ENCODE data around the gene TYW5.

The TYW5 gene

DNA sequence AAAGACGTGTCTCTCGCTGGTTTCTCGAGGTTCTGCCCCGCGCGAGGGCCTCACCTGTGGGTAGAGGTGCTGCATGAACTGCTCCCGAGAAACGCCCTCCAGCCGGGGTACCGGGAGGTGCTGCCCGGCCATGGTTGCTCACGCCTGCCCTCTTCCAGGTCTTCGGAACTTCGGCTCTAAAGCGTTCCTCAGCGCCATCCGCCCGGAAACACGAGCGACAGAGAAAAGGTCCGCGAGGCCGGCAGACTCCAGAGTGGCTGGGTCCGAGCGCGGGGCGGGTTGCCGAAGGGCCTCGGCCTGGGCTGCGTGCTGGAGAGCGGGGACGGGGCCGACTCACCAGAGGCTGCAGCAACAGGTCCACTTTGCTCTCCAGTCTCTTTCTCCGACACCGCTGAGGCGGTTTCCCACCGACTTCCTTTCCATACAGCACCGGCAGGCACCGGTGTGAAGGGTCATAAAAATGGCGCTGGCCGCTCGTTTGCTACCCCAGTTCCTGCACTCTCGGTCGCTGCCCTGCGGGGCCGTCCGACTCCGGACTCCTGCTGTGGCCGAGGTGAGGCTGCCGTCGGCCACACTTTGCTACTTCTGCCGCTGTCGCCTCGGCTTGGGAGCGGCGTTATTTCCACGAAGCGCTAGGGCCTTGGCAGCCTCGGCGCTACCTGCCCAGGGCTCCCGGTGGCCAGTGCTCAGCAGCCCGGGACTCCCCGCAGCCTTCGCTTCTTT is at the start of gene TYW5, which contains the start of gene MAIP1:
Gene TYW5, minus strand, starts transcription at position 153 of the 723 bp plus-strand sequence. Its CDS starts 21 bp downstream, at position 132.
Gene MAIP1, plus strand, starts transcription at position 244 of the 723 bp plus-strand sequence. Its CDS starts 217 bp downstream, at position 461.
- DNase-seq = peak; percentile 82

DNA sequence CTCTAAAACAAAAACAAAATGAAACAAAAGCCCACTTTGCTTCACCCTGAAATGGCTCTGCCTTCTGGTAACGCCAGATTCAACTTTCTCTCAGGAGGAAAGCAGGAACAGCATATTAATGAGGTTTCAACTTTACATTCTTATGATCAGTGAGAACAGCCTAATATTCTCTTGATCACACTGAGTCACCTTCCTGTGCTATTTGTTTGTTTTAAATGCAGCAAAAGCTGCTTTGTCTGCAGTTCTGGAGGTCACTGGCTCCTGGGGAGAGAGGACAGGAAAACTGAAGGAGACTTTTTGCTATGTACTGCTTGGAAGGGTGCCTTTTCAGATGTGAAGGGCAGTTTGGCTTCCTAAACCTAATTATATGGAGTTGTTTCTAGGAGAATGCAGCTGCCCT is 48.2 kb upstream of the TYW5 start:
- no peak for DNase-seq

GRCh38 chr2:200000444-200001163 is 45.3 kb upstream of the TYW5 start:
- no peak for DNase-seq

GRCh38 chr2:199999166-199999565 is 43.9 kb upstream of the TYW5 start:
- DNase-seq = no peak

DNA sequence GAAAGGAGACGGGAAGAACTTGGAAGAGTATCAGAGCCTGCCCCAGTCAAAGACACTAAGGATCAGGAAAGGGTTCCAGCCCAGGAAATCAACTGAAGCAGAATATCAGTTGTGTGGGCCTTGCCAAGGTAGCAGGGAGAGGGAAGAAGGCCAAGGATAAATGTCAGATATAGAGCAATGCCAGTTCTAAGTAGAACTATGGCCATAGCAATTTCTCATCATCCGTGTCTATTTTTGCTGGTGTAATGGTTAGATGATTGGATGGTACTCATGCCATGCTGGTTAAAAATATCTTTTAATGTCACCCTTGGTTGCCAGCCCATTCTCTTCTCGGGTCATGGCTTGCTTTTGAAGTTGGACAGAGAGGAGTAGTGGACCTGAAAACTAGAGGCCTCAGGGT is 42.0 kb upstream of the TYW5 start:
- DNase-seq = no peak

DNA sequence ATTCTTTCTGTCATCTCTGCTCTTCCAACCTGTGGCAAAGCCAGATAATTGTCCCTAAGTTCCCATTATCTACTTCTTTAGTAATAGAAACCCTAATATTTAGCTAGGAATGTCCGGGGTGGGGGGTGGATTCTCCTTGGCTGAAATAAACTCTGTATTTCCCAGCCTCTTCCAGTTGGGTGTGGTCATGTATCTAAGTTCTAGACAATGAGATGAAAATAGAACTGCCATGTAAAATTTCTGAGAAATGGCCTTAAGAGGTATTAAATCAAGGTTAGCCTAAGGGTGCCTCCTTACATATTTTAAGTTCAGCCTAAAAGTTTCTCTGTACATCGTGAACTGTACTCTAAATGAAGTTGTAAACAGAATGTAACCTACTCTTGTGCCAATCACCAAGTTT is 39.6 kb upstream of the TYW5 start:
- DNase-seq = no peak

DNA sequence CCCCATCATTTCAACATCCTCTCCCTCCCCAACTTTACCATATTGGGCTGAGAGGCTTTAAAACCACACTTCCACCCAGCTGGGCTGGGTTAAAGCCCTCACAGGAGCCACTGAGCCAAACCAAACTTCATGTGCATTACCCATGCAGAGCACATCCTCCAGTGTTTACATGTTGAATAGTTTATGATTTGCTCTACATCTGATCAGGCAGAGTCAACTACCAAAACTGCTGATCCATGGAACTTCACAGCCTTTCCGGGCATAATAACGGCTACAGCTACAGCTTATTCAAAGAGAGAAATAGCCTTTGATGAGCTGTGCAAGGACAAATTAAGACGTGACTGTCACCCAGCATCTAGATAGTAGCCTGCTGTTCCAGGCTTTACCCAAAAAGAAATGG is 39.1 kb upstream of the TYW5 start:
- no peak for DNase-seq

DNA sequence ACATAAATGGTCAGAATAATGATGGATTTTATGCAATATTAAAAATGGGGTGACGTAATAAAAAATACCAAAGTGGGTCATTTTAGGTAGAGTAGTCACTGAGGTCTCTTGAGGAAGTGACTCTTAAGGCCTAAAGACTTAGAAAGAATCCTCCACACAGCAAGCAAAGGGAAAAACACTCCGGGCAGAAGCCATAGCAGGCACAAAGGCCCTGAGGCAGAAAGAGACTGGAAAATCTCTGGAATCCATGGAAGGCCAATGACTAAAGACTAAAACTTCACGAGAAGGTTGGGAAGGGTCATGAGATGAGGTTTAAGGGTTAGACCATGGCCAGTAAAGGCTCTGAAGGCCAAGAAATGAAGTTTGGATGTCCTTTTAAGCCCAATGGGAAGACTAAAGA is 37.0 kb upstream of the TYW5 start:
- no peak for DNase-seq

DNA sequence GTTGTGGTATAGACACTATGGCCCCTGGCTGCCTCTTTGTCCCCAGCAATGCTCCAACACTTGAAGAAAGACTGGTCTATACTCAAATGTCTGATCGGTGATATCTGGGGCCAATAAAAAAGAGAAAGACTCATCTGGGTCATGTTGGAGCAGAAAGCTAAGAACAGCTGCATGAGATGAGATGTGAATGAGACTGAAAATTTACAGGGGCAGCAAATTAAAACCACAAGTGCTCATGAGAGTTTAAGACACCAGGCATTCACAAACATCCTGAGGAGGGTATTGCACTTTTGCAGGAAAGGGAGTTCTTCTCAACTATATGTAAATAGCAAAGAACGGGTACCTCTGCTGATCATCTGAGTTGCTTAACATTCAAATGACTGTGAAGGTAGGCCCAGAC is 36.4 kb upstream of the TYW5 start:
- DNase-seq = no peak

GRCh38 chr2:199989822-199990221 is 34.5 kb upstream of the TYW5 start:
- DNase-seq = no peak

DNA sequence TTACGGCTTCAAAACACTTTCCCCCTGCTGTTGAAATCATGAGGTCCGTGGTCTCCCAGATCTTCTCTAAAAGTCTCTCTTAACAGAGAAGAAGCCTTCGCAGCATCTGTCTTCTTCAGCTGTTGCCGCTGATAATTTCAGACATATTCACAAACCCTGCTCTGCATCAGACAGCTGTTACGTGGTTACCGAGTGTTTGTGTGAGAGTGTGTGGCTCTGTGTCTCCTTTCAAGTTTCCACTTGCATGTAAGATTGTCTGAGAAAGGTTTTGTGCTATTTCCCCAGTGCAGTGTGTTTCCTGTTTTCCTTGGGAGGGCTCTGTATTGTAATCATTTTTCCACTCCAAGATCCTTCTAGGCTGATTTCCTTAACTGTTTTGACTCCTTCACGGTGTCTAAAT is 32.9 kb upstream of the TYW5 start:
- no peak for DNase-seq

- DNase-seq = no peak
Measured at GRCh38 chr2:199987586-199987985, 32.3 kb upstream of the TYW5 start.

- peak; percentile 76 for DNase-seq
Measured at GRCh38 chr2:199985625-199986207, 30.4 kb upstream of the TYW5 start.

- DNase-seq = no peak
Measured at GRCh38 chr2:199984755-199985154, 29.5 kb upstream of the TYW5 start.

DNA sequence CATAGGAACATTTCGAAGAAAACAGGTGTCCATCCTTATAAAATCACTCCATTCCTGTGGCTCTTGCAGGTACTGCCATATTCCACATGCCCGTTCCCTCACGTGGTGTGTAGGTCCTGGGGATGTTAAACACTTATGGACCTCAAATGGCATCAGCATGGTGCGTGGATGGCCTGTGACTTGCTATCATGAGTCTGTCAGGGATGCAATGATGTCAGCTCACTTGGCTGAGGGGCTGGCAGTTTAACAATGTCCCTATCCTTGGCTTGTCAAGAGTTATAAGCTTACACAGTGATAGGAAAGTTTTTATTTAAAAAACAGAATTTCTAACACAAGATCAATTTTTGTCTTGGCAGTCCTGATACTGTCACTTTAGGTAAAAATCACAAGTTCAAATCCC is 28.9 kb upstream of the TYW5 start:
- no peak for DNase-seq

GRCh38 chr2:199983534-199983933 is 28.2 kb upstream of the TYW5 start:
- no peak for DNase-seq

DNA sequence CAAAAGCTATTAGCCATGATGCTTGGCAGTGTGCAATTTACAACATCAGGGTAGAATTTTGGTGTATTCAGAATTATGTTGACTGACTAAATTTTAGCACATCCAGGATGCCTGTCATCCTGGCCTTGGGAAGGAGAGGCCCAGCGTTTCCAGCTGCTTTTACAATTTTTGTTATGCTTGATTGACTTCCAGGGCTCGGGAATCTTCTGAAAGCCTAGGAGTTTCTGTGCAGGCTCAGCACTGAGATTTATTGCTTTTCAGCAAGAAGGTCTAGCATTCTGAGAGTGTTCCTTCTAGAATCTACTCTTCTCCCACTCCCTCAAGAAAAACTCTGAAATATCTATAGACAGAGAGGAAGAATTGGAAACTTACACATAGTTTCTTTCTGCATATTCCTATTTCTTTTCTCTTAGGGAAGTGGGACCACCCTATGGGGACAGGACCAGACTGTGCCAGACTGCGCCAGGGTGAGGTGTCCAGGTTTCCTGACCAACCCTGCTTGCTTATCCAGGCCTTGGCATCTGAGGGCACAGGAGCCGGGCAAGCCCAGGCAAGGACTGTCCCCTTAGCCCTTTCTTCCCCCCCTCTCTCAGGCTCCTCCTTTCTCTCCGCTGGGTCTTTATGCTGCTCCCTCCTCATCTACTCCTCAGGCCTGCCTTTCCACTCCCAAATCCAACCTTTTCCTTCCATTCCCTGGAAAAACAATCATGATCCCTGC is 27.0 kb upstream of the TYW5 start:
- no peak for DNase-seq

- DNase-seq = peak; percentile 89
Measured at GRCh38 chr2:199979832-199980628, 24.7 kb upstream of the TYW5 start.

GRCh38 chr2:199979398-199979797 is 24.1 kb upstream of the TYW5 start:
- DNase-seq = no peak

DNA sequence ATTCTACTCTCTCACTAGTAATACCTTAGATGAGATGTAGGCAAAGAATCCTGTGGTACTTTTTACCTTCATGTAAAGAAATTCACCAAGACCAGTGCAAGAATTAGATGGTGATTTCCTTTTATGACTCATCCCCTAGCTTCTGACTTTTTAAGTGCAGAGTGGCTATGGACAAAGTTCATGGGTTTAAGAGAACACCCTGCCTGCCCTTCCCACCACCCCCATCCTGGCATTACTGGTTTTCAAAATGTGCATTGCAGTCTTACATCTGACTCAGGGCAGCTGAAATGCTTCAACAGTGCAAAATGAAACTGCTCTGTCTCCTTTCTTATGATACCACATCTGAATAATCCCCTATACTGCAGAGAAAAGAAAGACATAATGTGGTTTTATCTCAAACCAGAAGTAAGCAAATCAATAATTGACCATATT is 22.7 kb upstream of the TYW5 start:
- peak; percentile 77 for DNase-seq

DNA sequence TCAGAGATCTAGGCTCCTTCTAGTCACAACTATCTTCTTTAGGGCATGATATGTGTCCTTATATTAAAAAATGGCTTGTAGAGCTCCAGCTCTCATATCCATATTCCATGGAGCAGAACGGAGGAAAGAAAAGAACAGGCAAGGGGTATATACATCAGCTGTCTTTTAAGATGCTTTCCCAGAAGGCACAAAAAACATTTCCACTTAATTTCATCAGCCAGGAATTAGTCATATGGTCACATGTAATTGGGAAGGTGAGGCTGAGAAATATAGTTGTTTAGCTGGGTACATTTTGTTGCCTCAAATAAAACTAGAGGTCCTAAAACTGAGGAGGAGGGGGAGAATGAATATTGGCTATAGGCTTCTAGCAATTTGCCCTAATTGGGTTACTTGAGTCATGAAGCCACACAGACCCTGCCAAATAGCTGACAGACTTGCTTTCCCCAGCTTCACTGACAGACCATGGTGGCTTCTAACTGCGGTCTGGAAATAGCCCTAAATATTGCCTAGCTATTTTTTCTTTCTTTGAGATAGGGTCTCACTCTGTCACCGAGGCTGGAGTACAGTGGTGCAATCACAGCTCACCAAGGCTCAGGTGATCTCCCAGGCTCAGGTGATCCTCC is 20.1 kb upstream of the TYW5 start:
- DNase-seq = no peak

GRCh38 chr2:199973703-199974102 is 18.4 kb upstream of the TYW5 start:
- DNase-seq = peak; percentile 40
